A673 (cell line): Measurements from ENCODE around the gene MAGIX.

Source experiments
- CTCF ChIP-seq: fragments of 300-800, 200-600 bp; sonication (generic); conservative IDR thresholded peaks from 2 replicates; pipeline ENCODE4 v1.5.1; 2017; ENCODE audit warnings: low read depth, mild to moderate bottlenecking, antibody characterized with exemption, low read length, moderate library complexity, mixed read lengths
- EZH2 ChIP-seq: fragments of 200-600 bp; sonication (generic); IDR thresholded peaks from 2 replicates; pipeline ENCODE4 v1.6.1; 2017; ENCODE audit warnings: borderline replicate concordance, low read depth, mild to moderate bottlenecking, mixed read lengths, antibody characterized with exemption, low read length; ENCODE audit not compliant: poor library complexity, severe bottlenecking

- TF ChIP-seq CTCF (no peak), EZH2 (no peak)
Measured at GRCh38 chrX:49188468-49189076, 26.0 kb downstream of the MAGIX start.
